Tibial nerve (tissue), 4 donors: Measurements from ENCODE around the gene TLCD4.

ENCODE experiments used
- EP300 ChIP-seq, 2 donors: sonication (generic); formaldehyde crosslinking; IDR thresholded peaks; one replicate each; pipeline ENCODE4 v1.6.1; 2017; ENCODE audit warnings: antibody characterized with exemption in 2 of 2, mild to moderate bottlenecking in 1 of 2
- POLR2A ChIP-seq, 2 donors: fragments of 450-650 bp; IDR thresholded peaks; one replicate each; pipeline ENCODE4 v1.6.1; 2017; ENCODE audit warnings: antibody characterized with exemption in 2 of 2, mild to moderate bottlenecking in 2 of 2, moderate library complexity in 2 of 2
- TF ChIP-seq, protein P1 (sequence below), 5 experiments: fragments of 200-600 bp in 3 of 5; fragments of 450-650 bp in 2 of 5; sonication (generic) in 3 of 5; IDR thresholded peaks; one replicate each; pipeline ENCODE4 v1.5.1; 2016 to 2019; ENCODE audit warnings: antibody characterized with exemption in 5 of 5, mild to moderate bottlenecking in 3 of 5, moderate library complexity in 2 of 5

DNA sequence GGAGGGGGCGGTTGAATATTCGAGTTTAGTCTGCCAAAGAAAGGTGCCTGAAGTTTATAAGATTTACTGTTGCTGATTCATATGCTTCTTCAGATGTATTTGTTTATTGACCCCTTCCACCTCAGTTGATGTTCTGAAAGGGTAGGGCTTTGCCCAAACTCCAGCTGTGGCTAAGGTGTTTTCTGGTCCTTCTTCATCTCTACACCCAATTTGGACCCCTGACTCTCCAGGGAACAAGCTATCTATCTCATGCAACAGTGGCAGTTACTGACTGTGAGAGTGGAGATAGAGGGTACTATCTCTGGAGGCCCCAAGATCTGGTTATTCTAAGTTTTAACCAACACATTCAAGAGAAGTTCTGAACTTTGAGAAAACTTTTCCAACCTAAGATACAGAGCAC, 31.8 kb upstream of the TLCD4 start:
- TF ChIP-seq POLR2A (IDR thresholded peaks at IDR 0.05) (no peak), EP300 (IDR thresholded peaks at IDR 0.05) (no peak)
- TF ChIP-seq, protein P1, sequence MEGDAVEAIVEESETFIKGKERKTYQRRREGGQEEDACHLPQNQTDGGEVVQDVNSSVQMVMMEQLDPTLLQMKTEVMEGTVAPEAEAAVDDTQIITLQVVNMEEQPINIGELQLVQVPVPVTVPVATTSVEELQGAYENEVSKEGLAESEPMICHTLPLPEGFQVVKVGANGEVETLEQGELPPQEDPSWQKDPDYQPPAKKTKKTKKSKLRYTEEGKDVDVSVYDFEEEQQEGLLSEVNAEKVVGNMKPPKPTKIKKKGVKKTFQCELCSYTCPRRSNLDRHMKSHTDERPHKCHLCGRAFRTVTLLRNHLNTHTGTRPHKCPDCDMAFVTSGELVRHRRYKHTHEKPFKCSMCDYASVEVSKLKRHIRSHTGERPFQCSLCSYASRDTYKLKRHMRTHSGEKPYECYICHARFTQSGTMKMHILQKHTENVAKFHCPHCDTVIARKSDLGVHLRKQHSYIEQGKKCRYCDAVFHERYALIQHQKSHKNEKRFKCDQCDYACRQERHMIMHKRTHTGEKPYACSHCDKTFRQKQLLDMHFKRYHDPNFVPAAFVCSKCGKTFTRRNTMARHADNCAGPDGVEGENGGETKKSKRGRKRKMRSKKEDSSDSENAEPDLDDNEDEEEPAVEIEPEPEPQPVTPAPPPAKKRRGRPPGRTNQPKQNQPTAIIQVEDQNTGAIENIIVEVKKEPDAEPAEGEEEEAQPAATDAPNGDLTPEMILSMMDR (IDR thresholded peaks at IDR 0.05) = no peak
